NCI-H1417 treated with DMSO at 0.1 percent for 48 hours (cell line): Measurements from ENCODE around the gene CDY2A.
"Not testable (repeated sequence)": the region's sequence is repeated elsewhere in the genome, so short reads cannot be mapped to it uniquely, and the experiment has no call there.

Experiments used
- DNase-seq: peaks from one replicate; lab custom pipeline; 2025; lab: John Stamatoyannopoulos, UW

Gene CDY2A

GRCh38 chrY:18025487-18025886 is at the start of gene CDY2A:
TSS of gene CDY2A (plus strand) at chrY:18025787. CDS start at chrY:18026115, 328 bp downstream.
- not testable (repeated sequence) for DNase-seq

DNA sequence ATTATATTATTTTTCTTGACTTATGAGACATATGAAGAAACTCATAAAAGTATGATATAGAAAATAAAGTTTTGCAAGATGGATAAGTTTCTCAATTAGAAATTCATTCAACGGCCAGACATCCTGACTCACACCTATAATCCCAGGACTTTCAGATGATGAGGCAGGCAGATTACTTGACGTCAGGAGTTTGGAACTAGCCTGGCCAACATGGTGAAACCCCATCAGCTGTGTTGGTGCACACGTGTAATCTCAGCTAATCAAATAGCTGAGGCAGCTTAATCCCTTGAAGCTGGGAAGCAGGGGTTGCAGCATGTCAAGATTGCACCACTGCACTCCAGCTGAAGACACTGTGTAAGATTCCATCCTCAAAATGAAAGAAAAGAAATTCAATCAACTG is 28.0 kb upstream of the CDY2A start:
- not testable (repeated sequence) for DNase-seq

GRCh38 chrY:17998266-17998665 is 27.3 kb upstream of the CDY2A start:
- not testable (repeated sequence) for DNase-seq

DNA sequence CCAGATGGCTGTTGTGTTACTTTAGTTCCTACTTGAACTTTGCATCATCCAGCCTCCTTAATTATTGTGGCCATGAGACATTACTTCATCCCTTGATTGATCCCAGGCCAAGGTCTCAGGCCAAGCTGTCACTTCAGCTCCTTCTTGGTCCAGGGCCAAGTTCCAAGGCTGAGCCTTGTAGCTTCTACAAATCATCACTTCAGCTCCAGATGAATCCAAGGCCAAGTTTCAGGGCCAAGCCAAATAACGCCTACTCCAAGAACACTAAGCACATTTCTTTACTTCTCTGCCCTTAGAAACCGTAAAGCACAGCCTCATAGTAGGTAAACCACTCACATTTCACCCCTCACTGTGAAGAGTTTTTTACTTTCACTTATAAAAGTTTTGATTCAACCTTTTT is 1.7 kb upstream of the CDY2A start:
- DNase-seq = not testable (repeated sequence)

DNA sequence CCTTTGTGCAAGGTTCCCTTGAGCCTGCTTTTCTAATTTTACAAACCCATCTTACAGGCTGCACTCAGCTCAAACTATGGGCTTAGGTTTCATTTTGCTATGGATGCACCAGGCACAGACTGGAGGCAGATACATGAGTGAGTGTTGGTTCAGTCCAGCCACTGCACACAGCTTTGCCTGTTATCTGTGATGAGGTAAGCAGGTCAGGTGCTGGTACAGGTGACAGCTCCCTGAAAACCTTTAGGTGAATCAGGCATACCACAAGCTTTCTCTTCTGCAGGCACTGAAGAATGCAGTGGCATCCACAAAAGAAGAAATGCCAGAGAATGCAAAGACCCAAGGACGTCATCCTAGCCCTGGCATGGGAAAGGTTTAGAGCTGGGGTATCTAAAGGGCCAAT is 3.3 kb downstream of the CDY2A start:
- not testable (repeated sequence) for DNase-seq

DNA sequence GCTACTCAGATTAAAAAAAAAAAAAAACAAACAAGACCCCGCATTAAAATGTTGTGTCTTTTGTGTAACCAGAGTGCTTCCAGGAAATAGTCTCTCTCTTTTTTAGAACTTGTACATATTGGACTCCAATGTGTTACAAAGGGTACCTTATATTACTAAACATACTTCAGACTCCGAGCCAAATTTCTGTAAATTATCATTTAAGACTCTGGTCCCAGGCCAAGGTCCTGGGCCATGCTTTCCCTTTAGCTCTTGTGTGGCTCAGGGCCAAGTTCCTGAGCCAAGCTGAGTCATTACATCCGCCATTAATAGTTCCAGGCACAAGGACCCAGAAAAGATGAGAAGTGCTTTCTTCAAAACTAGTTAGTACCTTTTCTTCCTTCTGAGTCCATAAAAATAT is 4.6 kb downstream of the CDY2A start:
- DNase-seq = not testable (repeated sequence)

GRCh38 chrY:18034100-18034814 is 8.7 kb downstream of the CDY2A start:
- not testable (repeated sequence) for DNase-seq

DNA sequence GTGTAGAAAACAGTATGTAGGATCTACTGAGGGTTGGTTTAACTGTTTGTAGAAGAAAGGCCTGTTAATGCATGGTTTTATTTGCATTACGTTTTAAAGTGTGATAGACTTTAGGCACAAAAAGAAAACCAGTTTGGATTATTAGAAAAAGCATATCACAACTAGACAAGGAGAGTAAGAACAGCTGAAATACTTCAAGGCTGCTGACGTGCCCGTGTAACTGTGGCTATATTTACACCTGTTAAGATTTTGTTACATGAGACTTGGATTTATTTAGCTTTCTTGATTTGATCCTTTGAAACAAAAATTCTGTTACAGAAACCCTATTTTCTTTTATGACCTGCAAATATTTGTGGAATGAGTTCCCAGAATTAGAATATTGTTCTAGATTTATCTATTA is 9.3 kb downstream of the CDY2A start:
- DNase-seq = not testable (repeated sequence)

DNA sequence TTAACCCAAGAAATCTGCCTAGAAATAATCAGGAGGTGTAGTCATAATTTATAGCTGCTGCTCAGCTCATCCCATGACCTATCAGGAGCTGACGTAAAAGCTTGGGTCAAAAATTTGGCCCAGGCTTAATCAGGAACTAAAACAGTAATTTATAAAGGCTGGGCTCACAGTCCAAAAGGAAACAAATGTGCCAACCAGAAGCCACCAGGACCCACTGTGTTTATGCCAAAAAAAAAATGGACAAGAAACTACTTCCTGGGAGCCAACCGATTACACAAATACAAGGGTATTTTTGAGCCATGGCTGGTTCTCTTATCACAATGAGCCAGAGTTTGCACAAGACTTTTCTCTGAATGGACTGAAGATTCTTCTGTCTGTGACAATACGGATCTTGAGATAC is 19.4 kb downstream of the CDY2A start:
- DNase-seq = not testable (repeated sequence)

DNA sequence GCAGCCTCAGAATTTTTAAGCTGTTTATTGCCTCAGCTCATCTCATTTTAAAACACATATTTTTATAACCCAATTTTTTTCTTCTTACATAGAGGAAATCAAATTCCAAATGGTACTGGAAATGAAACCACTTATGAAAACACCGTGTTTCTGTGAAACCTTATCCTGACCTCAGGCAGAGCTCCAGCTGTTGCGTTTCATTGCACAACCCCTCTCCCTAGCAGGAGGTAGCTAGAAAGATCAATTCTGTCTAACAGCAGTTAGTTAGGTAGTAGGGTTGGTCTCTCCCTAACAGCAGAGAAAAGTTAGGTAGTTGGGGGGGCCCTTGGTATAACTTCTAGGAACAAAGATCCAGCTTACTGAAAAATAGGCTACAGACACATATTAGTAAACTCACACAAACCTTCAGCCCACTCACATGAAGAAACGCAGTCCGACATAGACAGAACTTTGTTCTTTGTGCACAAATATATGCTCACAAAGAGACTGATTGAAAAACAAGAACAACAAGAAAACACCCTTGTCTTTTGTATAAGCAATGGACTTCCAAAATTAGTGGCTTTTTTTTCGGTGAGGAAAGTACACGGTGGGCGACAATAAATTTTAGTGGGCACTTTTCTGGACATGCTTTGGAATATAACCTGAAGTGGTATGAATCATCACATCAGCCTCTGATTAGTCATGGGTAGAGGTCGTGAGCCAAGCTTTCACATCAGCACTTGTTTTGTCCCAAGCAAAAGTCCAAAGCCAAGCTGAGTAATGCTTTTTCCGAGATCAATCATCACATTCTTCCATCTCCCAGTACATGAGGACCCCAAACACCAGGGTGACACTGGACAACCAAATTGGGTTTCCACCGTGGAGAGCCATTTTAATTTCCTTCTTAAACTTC is 22.8 kb downstream of the CDY2A start:
- not testable (repeated sequence) for DNase-seq

DNA sequence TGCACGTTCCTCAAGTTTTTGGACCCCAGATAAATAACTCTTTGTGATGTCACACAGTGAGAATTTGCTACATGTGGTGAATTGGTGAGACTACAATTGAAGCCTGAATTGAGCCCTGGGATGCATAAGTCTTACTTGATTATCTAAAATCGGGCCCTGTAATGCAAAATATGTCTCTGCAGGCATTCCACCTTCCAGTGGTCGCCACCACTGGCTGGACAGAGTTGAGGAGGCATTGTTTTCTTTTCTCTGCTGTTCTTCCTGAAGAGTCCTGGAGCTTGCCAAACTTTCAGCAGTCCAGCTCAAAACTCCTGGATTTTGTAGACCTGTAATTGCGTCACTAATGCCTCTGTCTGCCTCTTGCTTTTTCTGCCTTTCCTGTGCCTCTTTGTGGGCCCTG is 23.5 kb downstream of the CDY2A start:
- not testable (repeated sequence) for DNase-seq

- DNase-seq = not testable (repeated sequence)
These were observed 30.9 kb downstream of the CDY2A start for GRCh38 chrY:18056473-18056872.

DNA sequence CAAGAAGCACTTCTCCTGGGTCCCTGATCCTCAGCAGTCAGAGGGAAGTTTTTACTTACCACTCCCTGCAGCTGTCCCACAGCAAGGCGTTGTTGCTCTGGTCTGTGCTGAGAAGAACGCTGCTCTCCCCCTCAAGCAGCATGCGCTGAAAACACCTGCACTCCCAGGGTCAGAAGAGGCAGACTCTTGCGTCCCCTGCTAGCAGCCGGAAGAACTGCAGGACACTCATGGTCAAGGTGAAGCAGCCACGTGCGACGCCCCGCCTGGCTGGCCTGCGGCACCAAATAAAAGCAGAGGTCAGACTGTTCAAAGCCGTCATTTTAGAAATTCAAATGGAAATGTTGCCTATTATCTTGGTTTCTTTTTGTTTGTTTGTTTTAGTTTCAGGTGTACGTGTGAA is 47.9 kb downstream of the CDY2A start:
- not testable (repeated sequence) for DNase-seq
